SHP77 treated with DMSO at 0.1 percent for 48 hours (cell line): ENCODE data around the gene VAMP8.

Experiments used
- DNase-seq: peaks from one replicate; lab custom pipeline; 2025; lab: John Stamatoyannopoulos, UW

The VAMP8 gene

DNA sequence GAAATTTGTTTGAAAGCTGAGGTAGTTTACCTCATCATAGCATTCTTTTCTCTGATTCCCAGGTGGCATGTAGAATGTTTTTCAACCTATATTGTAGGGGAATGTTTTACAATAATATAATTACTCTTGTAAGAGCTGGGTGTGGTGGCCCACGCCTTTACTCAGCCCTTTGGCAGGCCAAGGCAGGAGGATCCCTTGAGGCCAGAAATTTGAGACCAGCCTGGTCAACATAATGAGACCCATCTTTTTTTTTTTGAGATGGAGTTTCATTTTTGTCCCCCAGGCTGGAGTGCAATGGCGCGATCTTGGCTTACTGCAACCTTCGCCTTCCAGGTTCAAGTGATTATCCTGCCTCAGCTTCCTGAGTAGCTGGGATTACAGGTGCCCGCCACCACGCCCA, 42.2 kb downstream of the VAMP8 start:
- DNase-seq: no peak

DNA sequence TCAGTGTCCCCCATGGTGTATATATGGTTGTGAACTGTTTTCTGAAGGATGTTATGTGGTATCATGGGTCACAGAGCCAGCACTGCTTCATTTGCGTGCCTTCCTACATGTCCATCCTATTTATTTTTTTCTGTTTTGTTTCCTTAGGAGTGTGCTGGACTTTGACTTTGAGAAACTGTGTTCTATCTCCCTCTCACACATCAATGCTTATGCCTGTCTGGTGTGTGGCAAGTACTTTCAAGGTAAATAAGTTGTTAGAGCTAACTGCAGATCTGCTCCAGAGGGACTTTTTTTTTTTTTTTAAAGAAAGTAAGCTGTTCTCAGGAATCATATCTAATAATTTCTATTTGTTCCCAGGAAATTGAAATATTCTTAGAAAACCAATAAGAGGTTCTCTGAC, 44.0 kb downstream of the VAMP8 start:
- DNase-seq: no peak

DNA sequence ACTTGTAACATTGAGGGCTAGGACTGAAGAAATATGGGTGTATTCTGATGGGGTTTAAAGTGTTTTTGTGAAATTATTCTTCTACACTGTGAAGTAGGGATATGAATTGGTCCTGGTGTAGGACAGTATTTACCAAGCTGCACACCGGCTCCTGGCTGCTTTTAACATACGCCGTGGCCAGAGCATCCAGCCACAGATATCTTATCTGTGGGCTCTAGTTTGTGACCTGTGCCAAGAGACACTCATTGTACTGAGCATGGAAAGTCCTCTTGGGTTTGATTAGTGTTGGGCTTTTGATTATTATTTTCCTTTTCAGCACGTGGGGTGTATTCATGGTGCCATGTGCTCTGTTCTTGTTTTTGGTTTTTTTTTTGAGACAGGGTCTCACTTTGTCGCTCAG, 46.6 kb downstream of the VAMP8 start:
- DNase-seq: no peak

DNA sequence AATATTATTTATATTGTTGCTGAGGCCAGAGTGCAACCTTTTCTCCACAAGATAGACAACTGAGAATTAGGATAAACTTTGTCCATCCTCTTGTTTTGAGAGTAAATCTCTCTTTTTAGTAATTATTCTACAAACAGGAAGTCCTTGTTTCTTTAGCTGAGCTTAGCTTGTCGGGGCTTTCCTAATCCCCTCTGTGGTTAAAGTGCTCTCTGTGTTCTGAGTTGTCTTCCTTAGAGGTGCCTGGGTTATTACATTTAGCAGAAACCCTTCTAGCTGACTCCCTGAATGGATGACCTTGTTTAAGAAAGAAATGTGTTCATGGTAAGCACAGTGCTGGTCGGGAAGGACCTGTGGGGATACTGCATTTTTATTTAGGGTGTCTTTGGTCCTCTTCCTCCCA, 51.3 kb downstream of the VAMP8 start:
- DNase-seq: no peak

DNA sequence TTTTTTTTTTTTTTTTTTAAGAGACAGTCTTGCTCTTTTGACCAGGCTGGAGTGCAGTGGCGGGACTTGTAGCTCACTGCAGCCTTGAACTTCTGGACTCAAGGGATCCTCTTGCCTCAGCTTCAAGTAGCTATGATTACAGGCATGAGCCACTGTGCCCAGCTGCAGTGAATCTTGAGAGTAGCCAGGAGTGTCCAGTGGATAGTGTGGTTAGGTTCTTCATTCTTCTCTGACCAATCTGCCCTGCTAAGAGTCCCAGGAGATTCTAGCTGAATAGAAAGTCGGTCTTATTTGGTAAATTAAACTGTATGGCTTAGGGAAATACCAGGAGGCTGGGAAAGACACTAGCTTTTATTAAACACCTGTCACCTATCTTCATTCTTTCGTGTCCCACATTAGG, 53.9 kb downstream of the VAMP8 start:
- DNase-seq: no peak
